Measurements from ENCODE around the gene CTAGE8. TPM values are rescaled to one million over a fixed set of nuclear protein-coding genes. Genes with fewer than 3 reads are reported as not detected.
"Not testable (repeated sequence)": the region's sequence is repeated elsewhere in the genome, so short reads cannot be mapped to it uniquely, and the experiment has no call there.

Gene CTAGE8
- total and polyA plus RNA-seq, 3 experiments from 2014 or later = 0.58 to 0.77 (median 0.60) TPM

- H3K9me3 Mint-ChIP-seq; H3K4me1 Mint-ChIP-seq; H3K27ac Mint-ChIP-seq; H3K4me1 ChIP-seq (ENCODE audit: insufficient read depth, low read length); H3K27me3 Mint-ChIP-seq; H3K4me3 Mint-ChIP-seq; H3K36me3 Mint-ChIP-seq; DNase-seq; H3K4me3 ChIP-seq (ENCODE audit: low read length); POLR2A ChIA-PET; CTCF ChIA-PET; H3K36me3 ChIP-seq (ENCODE audit: insufficient read depth, low read length); H3K27ac ChIP-seq (ENCODE audit: low read depth, low read length); H3K9me3 ChIP-seq (ENCODE audit: low read length); H3K27me3 ChIP-seq (ENCODE audit: insufficient read depth, low read length, poor library complexity, severe bottlenecking): not testable (repeated sequence)
Observed at GRCh38 chr7:144275281-144275680, 6.2 kb upstream of the CTAGE8 start.

DNA sequence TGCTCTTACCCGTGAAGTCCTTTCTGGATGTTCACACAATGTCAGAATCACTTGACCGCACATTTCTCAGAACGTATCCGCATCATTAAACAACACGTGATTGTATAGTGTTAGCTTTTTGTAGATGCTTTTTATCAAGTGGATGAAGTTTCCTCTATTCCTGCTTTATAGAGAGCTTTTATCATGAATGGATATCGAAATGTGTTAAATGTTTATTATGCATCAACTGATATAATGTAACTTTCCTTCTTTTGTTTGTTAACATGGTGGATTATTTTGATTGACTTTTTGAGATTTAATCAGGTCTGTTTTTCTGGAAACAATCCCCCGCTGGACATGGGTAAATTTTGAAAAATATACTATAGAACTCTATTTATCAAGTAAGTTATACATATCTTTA lies 4.4 kb downstream of the CTAGE8 start, which contains the start of gene OR2A7:
Gene OR2A7 (minus strand): TSS at position 101 of the 400 bp plus-strand sequence. CDS start 5,164 bp downstream, outside the sequence.
- H3K9me3 ChIP-seq (ENCODE audit: low read length); H3K27me3 Mint-ChIP-seq; H3K4me3 Mint-ChIP-seq; H3K4me1 ChIP-seq (ENCODE audit: insufficient read depth, low read length); H3K27ac Mint-ChIP-seq; H3K27ac ChIP-seq (ENCODE audit: low read depth, low read length); H3K36me3 ChIP-seq (ENCODE audit: insufficient read depth, low read length); H3K4me3 ChIP-seq (ENCODE audit: low read length); H3K9me3 Mint-ChIP-seq; DNase-seq; CTCF ChIA-PET; H3K36me3 Mint-ChIP-seq; POLR2A ChIA-PET; H3K27me3 ChIP-seq (ENCODE audit: insufficient read depth, low read length, poor library complexity, severe bottlenecking); H3K4me1 Mint-ChIP-seq: not testable (repeated sequence)

DNA sequence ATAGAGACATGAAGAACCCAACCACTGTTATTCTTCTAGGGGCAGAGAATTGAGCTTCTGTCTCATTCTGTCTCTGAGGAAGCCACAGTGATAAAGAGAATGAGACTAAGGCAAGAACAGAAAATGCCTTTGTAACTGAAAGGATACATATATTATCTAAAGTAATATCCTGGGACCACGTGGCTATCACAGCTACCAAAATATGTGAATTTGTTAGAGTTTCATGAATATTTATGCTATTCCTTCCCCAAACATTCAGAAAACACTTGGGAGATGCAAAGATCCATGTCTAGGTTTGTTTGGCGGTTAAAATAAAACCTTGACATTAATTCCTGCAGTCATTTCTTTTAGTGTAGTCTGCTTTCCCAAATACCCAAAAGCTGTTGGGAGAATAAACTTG lies 7.0 kb downstream of the CTAGE8 start:
- H3K4me3 Mint-ChIP-seq; H3K27ac ChIP-seq (ENCODE audit: low read depth, low read length); H3K27ac Mint-ChIP-seq; H3K36me3 ChIP-seq (ENCODE audit: insufficient read depth, low read length); DNase-seq; H3K4me1 ChIP-seq (ENCODE audit: insufficient read depth, low read length); H3K9me3 Mint-ChIP-seq; H3K27me3 Mint-ChIP-seq; CTCF ChIA-PET; POLR2A ChIA-PET; H3K27me3 ChIP-seq (ENCODE audit: insufficient read depth, low read length, poor library complexity, severe bottlenecking); H3K36me3 Mint-ChIP-seq; H3K4me3 ChIP-seq (ENCODE audit: low read length); H3K4me1 Mint-ChIP-seq; H3K9me3 ChIP-seq (ENCODE audit: low read length): not testable (repeated sequence)

DNA sequence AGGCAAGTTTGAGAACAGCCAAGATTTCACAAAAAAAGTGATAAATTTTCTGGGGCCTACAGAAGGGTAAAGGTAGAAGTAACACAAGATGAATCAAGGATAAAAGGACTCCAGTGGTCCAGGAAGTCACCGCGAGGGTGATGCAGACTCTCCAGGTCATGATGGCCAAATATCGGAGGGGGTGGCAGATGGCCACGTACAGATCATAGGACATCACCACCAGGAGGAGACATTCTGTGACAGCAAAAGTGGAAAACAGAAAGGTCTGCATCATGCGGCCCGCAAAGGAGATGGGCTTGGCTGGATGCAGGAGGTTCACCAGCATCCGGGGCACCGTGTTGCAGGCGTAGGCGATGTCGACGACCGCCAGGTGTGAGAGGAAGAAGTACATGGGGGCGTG lies 10.0 kb downstream of the CTAGE8 start:
- DNase-seq; H3K36me3 ChIP-seq (ENCODE audit: insufficient read depth, low read length); H3K27ac ChIP-seq (ENCODE audit: low read depth, low read length); CTCF ChIA-PET; H3K4me3 Mint-ChIP-seq; H3K36me3 Mint-ChIP-seq; H3K27me3 Mint-ChIP-seq; H3K4me3 ChIP-seq (ENCODE audit: low read length); H3K27me3 ChIP-seq (ENCODE audit: insufficient read depth, low read length, poor library complexity, severe bottlenecking); H3K4me1 ChIP-seq (ENCODE audit: insufficient read depth, low read length); H3K9me3 Mint-ChIP-seq; POLR2A ChIA-PET; H3K4me1 Mint-ChIP-seq; H3K9me3 ChIP-seq (ENCODE audit: low read length); H3K27ac Mint-ChIP-seq: not testable (repeated sequence)

GRCh38 chr7:144256112-144256511 lies 13.0 kb downstream of the CTAGE8 start:
- POLR2A ChIA-PET = no interaction called here
- no peaks in the 10 kb centered on the region for H3K36me3 ChIP-seq (ENCODE audit: insufficient read depth, low read length)
- no peaks in the 10 kb centered on the region for H3K4me1 ChIP-seq (ENCODE audit: insufficient read depth, low read length)
- no peaks in the 10 kb centered on the region for H3K27me3 Mint-ChIP-seq
- H3K27ac ChIP-seq (ENCODE audit: low read depth, low read length) = no peak overlapping the region
- H3K9me3 Mint-ChIP-seq = no peaks in the 10 kb centered on the region
- H3K36me3 Mint-ChIP-seq = no peaks in the 10 kb centered on the region
- no peaks in the 10 kb centered on the region for H3K27me3 ChIP-seq (ENCODE audit: insufficient read depth, low read length, poor library complexity, severe bottlenecking)
- no peak for DNase-seq
- H3K4me3 Mint-ChIP-seq = no peak overlapping the region
- no peak overlapping the region for H3K4me3 ChIP-seq (ENCODE audit: low read length)
- no peaks in the 10 kb centered on the region for H3K4me1 Mint-ChIP-seq
- H3K9me3 ChIP-seq (ENCODE audit: low read length) = no peaks in the 10 kb centered on the region
- CTCF ChIA-PET = no interaction called here
- no peak overlapping the region for H3K27ac Mint-ChIP-seq

DNA sequence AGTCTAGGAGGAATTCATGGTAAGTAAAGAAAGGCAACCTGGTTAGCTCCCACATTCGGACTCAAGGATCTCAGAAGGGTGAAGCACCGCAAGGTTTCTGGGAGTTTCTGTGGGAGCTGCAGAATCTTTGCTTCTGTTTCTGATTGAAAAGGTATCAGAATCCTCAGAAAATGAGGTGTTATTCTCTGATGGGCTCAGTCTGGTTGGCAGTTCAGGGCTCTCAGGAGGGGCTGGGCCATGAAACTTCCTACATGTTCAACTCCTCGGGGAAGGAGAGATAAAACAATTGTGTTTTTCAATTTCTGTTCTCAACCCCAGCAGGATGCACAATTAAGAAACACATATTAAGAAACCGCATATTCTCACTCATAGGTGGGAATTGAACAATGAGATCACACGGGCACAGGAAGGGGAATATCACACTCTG lies 13.6 kb downstream of the CTAGE8 start:
- H3K4me1 ChIP-seq (ENCODE audit: insufficient read depth, low read length) = no peaks in the 10 kb centered on the region
- ChIA-PET POLR2A (no interaction called here), CTCF (no interaction called here)
- no peaks in the 10 kb centered on the region for H3K36me3 Mint-ChIP-seq
- no peaks in the 10 kb centered on the region for H3K27me3 ChIP-seq (ENCODE audit: insufficient read depth, low read length, poor library complexity, severe bottlenecking)
- DNase-seq = no peak
- H3K9me3 ChIP-seq (ENCODE audit: low read length) = no peaks in the 10 kb centered on the region
- H3K27me3 Mint-ChIP-seq = no peaks in the 10 kb centered on the region
- no peaks in the 10 kb centered on the region for H3K36me3 ChIP-seq (ENCODE audit: insufficient read depth, low read length)
- H3K4me3 ChIP-seq (ENCODE audit: low read length) = no peak overlapping the region
- H3K27ac ChIP-seq (ENCODE audit: low read depth, low read length) = no peak overlapping the region
- no peaks in the 10 kb centered on the region for H3K9me3 Mint-ChIP-seq
- no peak overlapping the region for H3K4me3 Mint-ChIP-seq
- no peaks in the 10 kb centered on the region for H3K4me1 Mint-ChIP-seq
- H3K27ac Mint-ChIP-seq = peak overlapping the region in 1 of 8 donors; percentile 52

- H3K27me3 ChIP-seq (ENCODE audit: insufficient read depth, low read length, poor library complexity, severe bottlenecking) = not testable (repeated sequence)
Observed at GRCh38 chr7:144252307-144252706, 16.8 kb downstream of the CTAGE8 start.

GRCh38 chr7:144247674-144248330 lies 21.3 kb downstream of the CTAGE8 start:
- H3K27ac ChIP-seq (ENCODE audit: low read depth, low read length); H3K4me3 ChIP-seq (ENCODE audit: low read length); H3K9me3 Mint-ChIP-seq; CTCF ChIA-PET; H3K27me3 ChIP-seq (ENCODE audit: insufficient read depth, low read length, poor library complexity, severe bottlenecking); POLR2A ChIA-PET; H3K9me3 ChIP-seq (ENCODE audit: low read length); H3K4me3 Mint-ChIP-seq; H3K4me1 Mint-ChIP-seq; H3K36me3 Mint-ChIP-seq; DNase-seq; H3K27ac Mint-ChIP-seq; H3K36me3 ChIP-seq (ENCODE audit: insufficient read depth, low read length); H3K4me1 ChIP-seq (ENCODE audit: insufficient read depth, low read length); H3K27me3 Mint-ChIP-seq: not testable (repeated sequence)

More at GRCh38 chr7:144252307-144252706, 16.8 kb downstream of the CTAGE8 start:
- POLR2A ChIA-PET; H3K4me1 Mint-ChIP-seq; H3K36me3 Mint-ChIP-seq; H3K36me3 ChIP-seq (ENCODE audit: insufficient read depth, low read length); H3K27ac Mint-ChIP-seq; H3K4me1 ChIP-seq (ENCODE audit: insufficient read depth, low read length); H3K4me3 ChIP-seq (ENCODE audit: low read length); H3K9me3 ChIP-seq (ENCODE audit: low read length); H3K27me3 Mint-ChIP-seq; H3K27ac ChIP-seq (ENCODE audit: low read depth, low read length); DNase-seq; H3K4me3 Mint-ChIP-seq; CTCF ChIA-PET; H3K9me3 Mint-ChIP-seq: not testable (repeated sequence)

GRCh38 chr7:144246967-144247366 lies 22.1 kb downstream of the CTAGE8 start:
- DNase-seq; H3K9me3 Mint-ChIP-seq; H3K36me3 ChIP-seq (ENCODE audit: insufficient read depth, low read length); H3K27me3 ChIP-seq (ENCODE audit: insufficient read depth, low read length, poor library complexity, severe bottlenecking); H3K27ac ChIP-seq (ENCODE audit: low read depth, low read length); POLR2A ChIA-PET; H3K9me3 ChIP-seq (ENCODE audit: low read length); H3K4me3 Mint-ChIP-seq; H3K4me3 ChIP-seq (ENCODE audit: low read length); CTCF ChIA-PET; H3K4me1 ChIP-seq (ENCODE audit: insufficient read depth, low read length); H3K27me3 Mint-ChIP-seq; H3K27ac Mint-ChIP-seq; H3K36me3 Mint-ChIP-seq; H3K4me1 Mint-ChIP-seq: not testable (repeated sequence)

Data from CD8-positive, alpha-beta memory T cell (primary cell).